Fibroblast of villous mesenchyme (primary cell): ENCODE results near the gene OR51L1. TPM values are rescaled to one million over a fixed set of nuclear protein-coding genes. Genes with fewer than 3 reads are reported as not detected.

Experiments
- DNase-seq: peaks from one replicate; pipeline ENCODE4 v3.0.0-alpha.2; 2010; ENCODE audit warnings: low read depth
- H3K4me3 ChIP-seq: 2 replicates; pipeline ENCODE4 v1.5.1; 2011; ENCODE audit warnings: low read depth, mild to moderate bottlenecking, low read length
- CTCF ChIP-seq: IDR thresholded peaks from 2 replicates; pipeline ENCODE4 v1.5.1; 2012; ENCODE audit warnings: low read depth, mild to moderate bottlenecking, low read length; ENCODE audit not compliant: insufficient read depth
- total RNA-seq: library from RNA; depleted of rRNA; stranded (reverse); fragments of >200 nt; gene quantifications from 2 replicates; pipeline ENCODE4 v1.2.3, GENCODE V29; 2012

OR51L1 gene
- total RNA-seq, 1 donor, result not detected

GRCh38 chr11:5043380-5043779, 48.7 kb downstream of the OR51L1 start:
- H3K4me3 ChIP-seq, result no peak overlapping the region
- DNase-seq, result peak; percentile 3
- TF ChIP-seq CTCF, result no peak

- DNase-seq, result no peak
- H3K4me3 ChIP-seq, result no peak within 1 kb of the TSS
- no peak for TF ChIP-seq CTCF
These were observed 51.6 kb downstream of the OR51L1 start, which contains the start of gene OR52J3 for GRCh38 chr11:5046226-5046625. Gene OR52J3 (plus strand): TSS chr11:5046526. CDS start chr11:5046526, 0 bp downstream.

GRCh38 chr11:5046754-5047330, 52.2 kb downstream of the OR51L1 start:
- no peak overlapping the region for H3K4me3 ChIP-seq
- TF ChIP-seq CTCF, result no peak
- DNase-seq, result no peak

Other genes starting within 250 kb of the OR51L1 start
- not detected in 2 replicates for gene OR51F1, start 224.9 kb upstream of the OR51L1 start, total RNA-seq
- not detected in 2 replicates for gene OR52R1, start 190.5 kb upstream of the OR51L1 start, total RNA-seq
- not detected in 2 replicates for gene OR51F2, start 173.5 kb upstream of the OR51L1 start, total RNA-seq
- not detected in 2 replicates for gene OR51S1, start 145.6 kb upstream of the OR51L1 start, total RNA-seq
- gene OR51T1, start 113.0 kb upstream of the OR51L1 start, total RNA-seq, result not detected in 2 replicates
- not detected in 2 replicates for gene OR51A7, start 91.1 kb upstream of the OR51L1 start, total RNA-seq
- not detected in 2 replicates for gene OR51G2, start 75.5 kb upstream of the OR51L1 start, total RNA-seq
- not detected in 2 replicates for gene OR51G1, start 70.5 kb upstream of the OR51L1 start, total RNA-seq
- not detected in 2 replicates for gene OR51A4, start 47.2 kb upstream of the OR51L1 start, total RNA-seq
- not detected in 2 replicates for gene OR51A2, start 39.1 kb upstream of the OR51L1 start, total RNA-seq
- not detected in 2 replicates for gene OR52J3, start 51.7 kb downstream of the OR51L1 start, total RNA-seq
- not detected in 2 replicates for gene OR52E2, start 64.8 kb downstream of the OR51L1 start, total RNA-seq
- gene OR52E1, start 74.7 kb downstream of the OR51L1 start, total RNA-seq, result not detected in 2 replicates
- gene OR52A5, start 143.5 kb downstream of the OR51L1 start, total RNA-seq, result not detected in 2 replicates
- not detected in 2 replicates for gene OR52A1, start 159.9 kb downstream of the OR51L1 start, total RNA-seq
- gene OR51V1, start 205.8 kb downstream of the OR51L1 start, total RNA-seq, result not detected in 2 replicates
- not detected in 2 replicates for gene HBB, start 232.2 kb downstream of the OR51L1 start, total RNA-seq
- gene HBD, start 239.6 kb downstream of the OR51L1 start, total RNA-seq, result 0.32 and 0.43 TPM in 2 replicates